GM21529 (cell line): ENCODE measurements around the gene FAM199X.
"Not testable (repeated sequence)": the region's sequence is repeated elsewhere in the genome, so short reads cannot be mapped to it uniquely, and the experiment has no call there.

Experiments
- ATAC-seq: cut with Tn5 transposase; IDR thresholded peaks from one replicate; pipeline ENCODE4 v1.9.1; 2021; ENCODE audit not compliant: unreplicated experiment

FAM199X gene

GRCh38 chrX:104187931-104188330 is 21.7 kb downstream of the FAM199X start:
- no peak for ATAC-seq

- ATAC-seq, result no peak
These were observed 23.6 kb downstream of the FAM199X start for GRCh38 chrX:104189837-104190236.

GRCh38 chrX:104193485-104193884 is 27.2 kb downstream of the FAM199X start:
- no peak for ATAC-seq

GRCh38 chrX:104195013-104195412 is 28.8 kb downstream of the FAM199X start:
- no peak for ATAC-seq

- ATAC-seq, result peak; percentile 61
These were observed 29.3 kb downstream of the FAM199X start for GRCh38 chrX:104195489-104196084.

- no peak for ATAC-seq
These were observed 39.3 kb downstream of the FAM199X start for GRCh38 chrX:104205548-104205947.

GRCh38 chrX:104211187-104211586 is 44.9 kb downstream of the FAM199X start:
- no peak for ATAC-seq

GRCh38 chrX:104230060-104230459 is 63.8 kb downstream of the FAM199X start:
- ATAC-seq, result not testable (repeated sequence)
